SKM-1 treated with dmso at 0.1 percent for 144 hours (cell line): ENCODE measurements around the gene RIMBP2.

ENCODE experiments used
- DNase-seq: peaks from one replicate; lab custom pipeline; 2025; ENCODE audit not compliant: unreplicated experiment; lab: John Stamatoyannopoulos, UW

Gene RIMBP2

DNA sequence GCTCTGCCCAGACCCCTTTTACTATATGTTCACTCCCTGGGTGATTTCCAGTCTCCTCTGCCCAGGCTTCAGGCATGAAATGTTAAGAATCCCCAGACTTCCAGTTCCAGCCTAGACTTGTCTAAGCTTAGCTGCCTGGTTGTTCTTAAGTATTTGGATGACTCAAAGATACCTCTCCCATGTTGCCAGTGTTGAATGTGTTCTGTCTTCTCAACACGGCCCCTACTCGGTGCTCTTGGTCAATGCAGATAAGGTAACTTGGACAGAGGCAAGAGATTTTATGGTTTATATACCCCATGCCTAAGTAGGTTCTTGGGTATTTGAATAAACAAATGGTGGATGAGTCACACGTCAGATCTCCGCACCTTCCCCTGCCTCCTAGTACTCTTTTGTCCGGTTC, 364.8 kb downstream of the RIMBP2 start:
- no peak for DNase-seq

DNA sequence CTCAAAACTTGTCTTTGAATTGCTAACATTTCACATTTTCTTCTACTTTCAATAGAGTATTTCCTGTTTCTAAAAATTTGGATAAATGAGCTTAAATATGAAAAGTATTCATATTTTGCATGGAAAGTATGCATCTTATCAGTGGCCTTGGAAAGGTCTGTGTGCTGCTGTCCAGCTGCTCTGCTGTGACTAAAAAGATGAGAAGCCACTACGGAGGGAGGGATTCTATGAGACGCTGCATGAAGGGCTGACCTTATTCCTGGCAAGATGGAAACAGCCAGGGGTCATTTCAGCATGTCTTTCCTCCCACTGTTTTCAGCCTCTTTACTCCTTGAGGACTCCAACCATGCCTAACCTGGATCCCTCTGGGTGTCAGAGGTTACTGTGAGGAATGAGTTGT, 365.4 kb downstream of the RIMBP2 start:
- DNase-seq: no peak

DNA sequence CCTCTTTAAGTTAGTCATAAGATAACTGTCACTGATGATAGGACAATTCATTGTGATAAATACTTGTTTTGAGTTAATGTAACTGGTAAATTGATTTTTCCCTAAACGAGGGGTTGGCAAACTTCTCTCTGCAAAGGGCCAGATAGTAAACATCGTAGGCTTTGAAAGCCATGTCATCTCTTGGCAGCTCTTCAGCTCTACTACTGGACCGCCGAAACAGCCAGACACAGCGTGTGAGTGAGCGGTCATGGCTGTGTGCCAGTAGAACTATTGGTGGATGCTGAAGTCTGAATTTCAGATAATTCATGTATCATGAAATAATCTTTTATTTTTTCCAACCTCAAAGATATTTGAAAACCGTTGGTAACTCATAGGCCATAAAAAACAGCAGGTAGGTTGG, 368.5 kb downstream of the RIMBP2 start:
- no peak for DNase-seq
